Limb (tissue), 2 donors: ENCODE measurements around the gene HACE1.

ENCODE experiments used
- DNase-seq, 2 donors: peaks; one replicate each; pipeline ENCODE4 v3.0.0-alpha.2; 2016; ENCODE audit errors: extremely low spot score in 2 of 2

HACE1 gene

DNA sequence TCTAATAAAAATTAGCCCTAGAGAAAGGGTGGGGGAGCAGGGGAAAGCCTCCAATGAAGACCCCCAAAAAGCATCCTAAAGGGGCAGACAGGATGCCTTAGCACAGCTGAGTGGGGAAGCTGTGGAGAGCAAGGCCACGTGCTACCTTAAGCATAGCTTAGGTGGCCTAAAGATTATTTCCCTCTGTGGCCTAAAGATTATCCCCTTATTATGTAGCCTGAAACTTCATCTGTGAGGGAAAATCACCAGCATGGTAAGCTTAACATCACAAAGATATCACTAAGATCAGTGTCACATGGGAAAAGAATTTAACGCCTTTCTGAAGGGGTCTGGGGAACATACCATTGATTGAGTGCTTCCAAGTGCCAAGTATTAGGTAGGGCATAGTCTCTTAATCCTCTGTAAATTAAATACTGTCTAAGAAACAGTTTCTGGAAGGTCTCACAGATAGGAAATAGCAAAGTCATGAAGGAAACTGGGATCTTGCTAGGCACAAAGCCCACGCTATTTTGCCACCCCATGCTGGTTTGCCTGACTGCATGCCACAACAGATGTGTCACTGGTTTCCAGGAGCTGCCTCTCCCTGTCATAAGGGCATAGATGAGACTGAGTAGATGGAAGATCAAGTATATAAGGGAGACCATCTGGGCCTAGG, 170.0 kb downstream of the HACE1 start:
- DNase-seq = no peak

DNA sequence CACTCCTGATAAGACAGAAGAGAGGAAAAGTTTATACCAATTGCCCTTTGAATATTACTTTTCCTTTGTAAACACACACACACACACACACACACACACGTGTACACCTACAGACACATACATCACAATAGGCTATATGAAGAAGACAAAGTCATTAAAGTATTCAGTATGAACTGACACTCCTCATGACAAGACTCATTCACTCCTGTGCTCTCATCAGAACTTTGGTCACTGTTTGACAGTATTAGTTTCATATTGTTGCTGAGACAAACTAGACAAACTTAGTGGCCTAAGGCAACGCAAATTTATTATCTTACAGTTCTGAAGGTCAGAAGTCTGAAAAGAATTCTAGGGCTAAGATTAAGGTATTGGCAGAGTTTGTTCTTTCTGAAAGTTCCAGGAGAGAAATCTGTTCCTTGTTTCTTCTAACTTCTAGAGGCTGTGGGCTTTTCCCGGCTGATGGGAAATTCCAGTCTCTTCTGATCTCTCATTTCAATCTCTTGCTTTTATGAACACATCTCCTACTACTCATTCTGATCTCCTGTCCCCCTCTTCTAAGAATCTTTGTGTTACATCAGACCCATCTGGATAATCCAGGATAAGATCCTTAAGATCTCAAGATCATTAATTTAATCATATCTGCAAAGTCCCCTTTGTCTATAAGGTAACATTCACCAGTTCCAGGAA, 171.3 kb downstream of the HACE1 start:
- no peak for DNase-seq

DNA sequence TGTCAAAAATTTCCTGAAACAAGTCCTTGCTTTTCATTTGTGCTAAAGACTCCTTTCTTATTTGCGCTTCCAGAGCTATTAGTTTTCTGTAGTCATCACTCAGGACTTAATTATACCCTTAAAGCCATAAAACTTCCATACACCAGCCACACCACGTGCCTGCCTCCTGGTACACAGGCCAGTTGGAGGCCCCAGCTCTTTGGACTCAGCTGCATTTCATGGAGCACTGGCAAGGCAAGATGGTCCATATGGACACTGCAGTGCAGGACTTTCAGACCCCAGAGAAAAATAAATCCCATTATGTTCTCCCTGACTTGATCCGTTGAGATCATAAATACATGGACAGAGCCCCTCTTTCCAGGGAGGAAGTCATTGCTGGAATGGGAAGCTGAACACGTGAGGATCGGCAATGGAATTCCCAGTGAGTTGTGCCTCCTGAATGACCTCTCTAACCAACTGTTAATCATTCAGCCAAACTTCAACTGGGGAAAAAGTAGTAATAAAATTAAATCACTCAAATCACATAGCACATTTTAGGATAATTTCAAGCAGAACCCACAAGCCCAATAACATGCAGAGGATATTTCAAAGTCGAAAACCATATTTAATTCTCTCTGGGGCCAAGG, 173.1 kb downstream of the HACE1 start:
- no peak for DNase-seq

DNA sequence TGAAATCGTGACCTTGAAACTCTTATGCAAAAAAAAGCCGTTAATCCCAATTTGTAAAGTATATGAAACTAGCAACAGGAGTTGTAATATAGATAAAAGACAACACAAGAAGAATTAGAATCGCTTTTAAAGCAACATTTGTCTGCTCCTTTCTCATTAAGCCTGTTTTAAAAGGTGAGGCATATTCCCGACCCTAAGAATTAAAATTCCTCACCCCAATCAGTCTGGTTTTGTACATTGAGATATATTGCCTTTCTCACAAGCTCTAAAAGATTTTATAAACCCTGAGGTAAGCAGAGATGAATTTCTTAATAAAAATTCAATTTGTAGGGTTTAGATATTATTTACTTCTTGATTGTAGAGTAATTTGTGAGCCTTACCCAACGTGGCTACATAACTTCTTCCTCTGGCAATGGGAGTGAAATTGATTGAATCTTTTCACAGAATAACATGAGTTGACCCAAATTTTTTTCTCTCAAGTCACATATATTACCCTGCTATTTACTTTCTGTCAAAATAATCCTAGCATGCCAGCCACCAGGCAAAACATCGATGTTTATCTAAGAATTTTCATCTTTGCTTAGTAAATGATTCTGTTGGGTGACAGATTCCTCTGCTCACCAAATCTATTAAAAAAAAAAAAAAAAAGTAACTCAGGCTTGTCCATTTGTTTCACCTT, 173.7 kb downstream of the HACE1 start:
- DNase-seq = no peak

DNA sequence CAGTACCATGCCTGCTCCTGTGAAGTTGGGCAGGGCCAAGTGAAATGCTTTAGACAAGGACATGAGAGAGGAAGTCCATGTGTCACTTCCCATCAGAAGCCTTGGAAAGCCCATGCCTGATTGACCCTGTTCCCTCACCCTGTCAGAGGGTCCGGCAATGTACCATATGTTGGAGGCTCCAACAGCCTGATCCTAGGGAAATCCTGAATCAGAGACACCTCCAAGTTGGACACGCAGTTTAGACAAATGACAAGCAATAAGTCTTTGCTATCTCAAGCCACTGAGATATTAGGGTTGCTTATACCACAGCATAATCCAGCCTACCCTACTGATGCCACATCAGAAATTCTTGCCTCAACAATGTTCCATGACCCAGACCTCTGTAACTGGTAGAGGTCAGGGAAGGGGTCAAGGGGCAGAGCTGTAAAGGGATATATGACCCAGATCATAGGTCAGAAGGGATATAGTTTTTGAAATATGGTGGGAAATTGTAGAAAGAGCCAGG, 174.8 kb downstream of the HACE1 start:
- DNase-seq = no peak

DNA sequence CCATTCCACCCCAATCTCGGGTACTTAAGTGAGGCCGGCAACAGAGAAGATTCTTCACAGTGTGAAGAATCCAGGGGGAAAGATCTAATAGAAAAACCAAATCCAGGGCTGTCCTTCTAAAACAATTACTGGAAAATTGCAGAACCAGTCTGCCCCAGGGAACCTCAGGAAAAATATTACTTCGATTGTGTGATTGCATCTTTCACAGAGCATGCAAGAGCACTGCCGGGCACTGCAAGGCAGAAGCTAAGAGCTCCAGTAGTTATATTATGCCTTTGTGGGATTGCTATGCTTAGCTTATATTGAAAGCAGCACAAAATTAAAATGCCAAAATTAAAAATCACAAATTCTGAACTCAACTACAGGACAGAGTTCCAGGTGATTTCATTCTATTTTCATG, 175.9 kb downstream of the HACE1 start:
- no peak for DNase-seq

DNA sequence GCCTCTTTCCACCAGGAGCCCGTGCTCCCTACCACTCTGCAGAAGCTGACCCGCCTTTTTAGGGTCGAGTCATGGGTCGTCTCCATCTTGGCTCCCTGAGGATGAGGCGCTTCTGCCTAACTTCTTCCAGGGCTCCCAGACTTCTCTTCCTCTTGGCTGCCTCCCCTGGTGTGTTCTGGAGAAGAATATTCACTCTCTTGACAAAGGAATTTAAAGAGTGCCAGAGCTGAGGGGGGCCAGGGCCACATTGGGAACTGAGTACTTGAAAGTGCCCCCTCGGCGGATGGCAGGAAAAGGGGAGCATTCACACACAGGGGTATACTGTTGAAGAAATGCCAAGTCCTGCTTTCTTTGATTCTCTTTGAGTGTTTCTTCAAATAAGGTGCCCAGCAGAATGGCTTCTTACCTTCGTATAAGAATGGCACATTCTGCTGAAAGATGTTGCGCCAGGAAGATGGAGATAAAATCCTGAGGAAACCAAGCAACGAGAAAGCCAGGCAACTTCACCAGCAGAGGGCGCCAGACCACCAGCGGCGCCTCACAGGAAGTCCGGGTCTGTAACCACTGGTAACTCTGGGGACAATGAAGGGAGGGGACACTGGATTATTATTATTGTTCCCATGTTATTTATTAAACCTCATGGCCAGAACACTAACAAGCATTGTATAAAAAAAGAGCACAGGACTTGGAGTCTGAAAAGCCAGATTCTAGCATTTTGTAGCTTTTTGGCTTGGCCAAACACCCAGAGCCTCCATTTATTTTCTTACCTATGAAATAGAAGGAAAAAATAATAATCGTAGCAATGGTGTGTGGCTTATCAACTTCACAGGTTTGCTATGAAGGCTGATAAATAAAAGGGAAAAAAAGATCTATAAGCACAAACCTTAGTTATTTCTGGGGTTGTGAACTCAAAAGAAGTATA, 176.7 kb downstream of the HACE1 start:
- peak in 1 of 2 donors; percentile 48 for DNase-seq

DNA sequence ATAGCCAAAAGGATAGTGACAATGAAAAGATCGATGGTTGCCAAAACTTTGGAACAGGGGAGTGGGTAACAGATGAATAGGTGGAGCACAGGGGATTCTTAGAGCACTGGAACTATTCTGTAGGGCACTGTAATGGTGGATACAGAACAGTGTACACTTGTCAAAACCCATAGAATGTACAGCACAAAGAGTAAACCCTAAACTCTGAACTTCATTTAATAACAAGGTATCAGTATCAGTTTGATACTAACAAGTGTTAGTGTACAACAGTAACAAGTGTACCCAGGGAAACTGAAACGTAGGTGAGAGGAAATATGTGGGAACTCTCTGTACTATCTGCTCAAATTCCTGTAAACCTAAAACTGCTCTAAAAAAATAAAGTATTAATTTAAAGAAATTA, 179.2 kb downstream of the HACE1 start:
- DNase-seq = no peak

DNA sequence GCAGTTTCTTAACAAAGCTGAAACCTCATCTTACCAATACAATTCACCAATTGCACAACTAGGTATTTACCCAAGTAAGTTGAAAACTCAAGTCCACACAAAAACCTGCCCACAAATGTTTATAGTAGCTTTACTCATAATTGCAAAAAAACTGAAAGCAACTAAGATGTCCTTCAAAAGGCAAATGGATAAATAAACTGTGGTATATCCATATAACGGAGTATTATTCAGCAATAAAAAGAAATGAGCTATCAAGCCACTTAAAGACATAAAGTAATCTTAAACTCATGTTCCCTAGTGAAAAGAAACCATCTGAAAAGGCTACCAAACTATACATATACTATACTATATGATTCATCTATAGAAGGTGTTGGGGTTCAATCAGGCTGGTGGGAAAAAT, 179.7 kb downstream of the HACE1 start:
- no peak for DNase-seq
